Naive thymus-derived CD4-positive, alpha-beta T cell (primary cell): ENCODE data around the gene RAB28. TPM values are rescaled to one million over a fixed set of nuclear protein-coding genes. Genes with fewer than 3 reads are reported as not detected.

Experiments
- ATAC-seq: fragments of 150-1000 bp; cut with Tn5 transposase; 2 replicates; pipeline ENCODE4 v1.10.0; 2021; ENCODE audit warnings: mild to moderate bottlenecking, moderate library complexity
- CTCF ChIA-PET: fragments of 350-600 bp; sonication (Branson Sonifier 250); formaldehyde crosslinking; loops from one replicate; lab custom pipeline; 2021; ENCODE audit warnings: antibody characterized with exemption; lab: Charles Lee
- POLR2A ChIA-PET: fragments of 350-600 bp; sonication (Branson Sonifier 250); formaldehyde crosslinking; loops from one replicate; lab custom pipeline; 2021; ENCODE audit warnings: antibody characterized with exemption, inconsistent platforms; lab: Charles Lee
- DNase-seq, 9 donors: peaks; one replicate each; pipeline versions ENCODE4 v3.0.0 to v3.0.0-alpha.2; 2020 to 2022; ENCODE audit warnings: mixed read lengths in 1 of 9
- H3K27ac ChIP-seq: one replicate; pipeline ENCODE4 v1.7.0; 2013; ENCODE audit warnings: mild to moderate bottlenecking, low read depth, low read length, moderate library complexity
- H3K27me3 ChIP-seq, 2 donors: one replicate each; pipeline ENCODE4 v1.7.0; 2013; ENCODE audit warnings: low read length in 2 of 2, mild to moderate bottlenecking in 2 of 2, moderate library complexity in 2 of 2; ENCODE audit not compliant: control insufficient read depth in 2 of 2, insufficient read depth in 2 of 2
- H3K36me3 ChIP-seq, 3 experiments: 1 replicate in 2 of 3; 2 replicates in 1 of 3; pipeline ENCODE4 v1.7.0; 2013; ENCODE audit warnings: low read length in 3 of 3, mild to moderate bottlenecking in 3 of 3, moderate library complexity in 1 of 3; ENCODE audit not compliant: insufficient read depth in 3 of 3, control insufficient read depth in 2 of 3
- H3K4me1 ChIP-seq, 2 donors: one replicate each; pipeline ENCODE4 v1.7.0; 2013; ENCODE audit warnings: low read length in 2 of 2, mild to moderate bottlenecking in 2 of 2, moderate library complexity in 1 of 2; ENCODE audit not compliant: control insufficient read depth in 2 of 2, insufficient read depth in 2 of 2
- H3K4me3 ChIP-seq: 2 replicates; pipeline ENCODE4 v1.7.0; 2013; ENCODE audit warnings: mild to moderate bottlenecking, low read length
- H3K9me3 ChIP-seq, 3 experiments: 1 replicate in 2 of 3; 2 replicates in 1 of 3; pipeline ENCODE4 v1.7.0; 2013; ENCODE audit warnings: low read length in 3 of 3; ENCODE audit not compliant: control insufficient read depth in 2 of 3
- H3K27ac Mint-ChIP-seq, 9 donors: one replicate each; pipeline ENCODE4 v1.8.0; 2020 to 2022; ENCODE audit warnings: mixed read lengths in 9 of 9, mild to moderate bottlenecking in 8 of 9, moderate library complexity in 5 of 9, inconsistent platforms in 2 of 9
- H3K27me3 Mint-ChIP-seq, 5 donors: one replicate each; pipeline ENCODE4 v1.8.0; 2021 to 2022; ENCODE audit warnings: mixed read lengths in 5 of 5, mild to moderate bottlenecking in 1 of 5
- H3K36me3 Mint-ChIP-seq, 5 donors: one replicate each; pipeline ENCODE4 v1.8.0; 2020 to 2022; ENCODE audit warnings: mixed read lengths in 5 of 5, mild to moderate bottlenecking in 3 of 5, inconsistent platforms in 1 of 5
- H3K4me1 Mint-ChIP-seq, 7 donors: one replicate each; pipeline ENCODE4 v1.8.0; 2020 to 2022; ENCODE audit warnings: mixed read lengths in 7 of 7, mild to moderate bottlenecking in 3 of 7, inconsistent platforms in 1 of 7
- H3K4me3 Mint-ChIP-seq, 10 donors: one replicate each; pipeline ENCODE4 v1.8.0; 2020 to 2022; ENCODE audit warnings: mild to moderate bottlenecking in 10 of 10, mixed read lengths in 10 of 10, moderate library complexity in 6 of 10, inconsistent platforms in 2 of 10
- H3K9me3 Mint-ChIP-seq, 11 donors: one replicate each; pipeline ENCODE4 v1.8.0; 2020 to 2022; ENCODE audit warnings: mixed read lengths in 11 of 11, mild to moderate bottlenecking in 4 of 11, inconsistent platforms in 1 of 11, moderate library complexity in 1 of 11
- intact Hi-C, 2 donors: fragments of 100-400 bp; cut with micrococcal nuclease; formaldehyde crosslinking; loops; one replicate each; pipeline ENCODE4 v1.15.1; 2023
- polyA plus RNA-seq, 2 donors: library from polyadenylated mRNA; unstranded; fragments of 300-500 nt; fragmentation: Illumina TruSeq; gene quantifications; one replicate each; pipeline ENCODE4 v1.2.3, GENCODE V29; 2021
- total RNA-seq, 6 experiments: library from RNA in 5 of 6; stranded (reverse) in 5 of 6; gene quantifications; 1 replicate in 5 of 6; 2 replicates in 1 of 6; pipeline ENCODE4 v1.2.3 and lab custom pipeline; 2021 to 2026

The RAB28 gene
- total and polyA plus RNA-seq, 7 experiments from 2014 or later, result 8.0 to 16.1 (median 14.0) TPM

GRCh38 chr4:13445841-13446790, 38.0 kb downstream of the RAB28 start:
- no peak overlapping the region for H3K27ac Mint-ChIP-seq

GRCh38 chr4:13441506-13441905, 42.6 kb downstream of the RAB28 start:
- H3K36me3 ChIP-seq, result peaks cover 0 to 4% (median 0%) of the 10 kb centered on the region in 3 experiments
- peaks cover 2 to 19% (median 10%) of the 10 kb centered on the region in 7 donors for H3K4me1 Mint-ChIP-seq
- no peak overlapping the region for H3K4me3 Mint-ChIP-seq
- H3K4me1 ChIP-seq, result no peaks in the 10 kb centered on the region
- ChIA-PET POLR2A (no interaction called here), CTCF (no interaction called here)
- no peak for ATAC-seq
- H3K27me3 Mint-ChIP-seq, result no peaks in the 10 kb centered on the region
- peaks cover 1 to 63% (median 46%) of the 10 kb centered on the region in 5 donors for H3K36me3 Mint-ChIP-seq
- DNase-seq, result no peak
- H3K27ac Mint-ChIP-seq, result no peak overlapping the region
- no peak overlapping the region for H3K4me3 ChIP-seq
- intact Hi-C loops, result no loop called here
- peaks cover 0 to 30% (median 12%) of the 10 kb centered on the region in 11 donors for H3K9me3 Mint-ChIP-seq
- H3K27me3 ChIP-seq, result no peaks in the 10 kb centered on the region
- H3K9me3 ChIP-seq, result no peaks in the 10 kb centered on the region
- no peak overlapping the region for H3K27ac ChIP-seq

More at GRCh38 chr4:13445841-13446790, 38.0 kb downstream of the RAB28 start:
- H3K9me3 Mint-ChIP-seq, result peaks cover 0 to 20% (median 3%) of the 10 kb centered on the region in 11 donors
- Histone ChIP-seq H3K27ac (no peak overlapping the region), H3K9me3 (no peaks in the 10 kb centered on the region), H3K27me3 (no peaks in the 10 kb centered on the region), H3K4me1 (no peaks in the 10 kb centered on the region), H3K4me3 (no peak overlapping the region), H3K36me3 (peaks cover 0 to 4% (median 0%) of the 10 kb centered on the region in 3 experiments)
- POLR2A ChIA-PET, result no interaction called here
- peaks cover 6 to 38% (median 29%) of the 10 kb centered on the region in 5 donors for H3K36me3 Mint-ChIP-seq
- peaks cover 0 to 5% (median 0%) of the 10 kb centered on the region in 7 donors for H3K4me1 Mint-ChIP-seq
- ATAC-seq (no peak), DNase-seq (no peak)
- H3K4me3 Mint-ChIP-seq, result no peak overlapping the region
- CTCF ChIA-PET, result interaction anchor here (0.6 kb wide), 1 partner anchor 11 kb away, joined by 3 read pairs; no protein-coding TSS in a partner anchor
- H3K27me3 Mint-ChIP-seq, result no peaks in the 10 kb centered on the region
- intact Hi-C loops, result no loop called here

GRCh38 chr4:13436962-13437361, 47.2 kb downstream of the RAB28 start:
- H3K9me3 ChIP-seq, result no peaks in the 10 kb centered on the region
- peaks cover 0 to 4% (median 0%) of the 10 kb centered on the region in 3 experiments for H3K36me3 ChIP-seq
- Mint-ChIP-seq H3K4me1 (peaks cover 25 to 51% (median 28%) of the 10 kb centered on the region in 7 donors), H3K36me3 (peaks cover 6 to 69% (median 55%) of the 10 kb centered on the region in 5 donors), H3K27me3 (no peaks in the 10 kb centered on the region), H3K4me3 (peak overlapping the region in 1 of 10 donors; percentile 20), H3K9me3 (peaks cover 0 to 46% (median 13%) of the 10 kb centered on the region in 11 donors), H3K27ac (no peak overlapping the region)
- ATAC-seq (no peak), DNase-seq (no peak)
- ChIA-PET CTCF (no interaction called here), POLR2A (no interaction called here)
- H3K27ac ChIP-seq, result no peak overlapping the region
- no peaks in the 10 kb centered on the region for H3K27me3 ChIP-seq
- H3K4me3 ChIP-seq, result no peak overlapping the region
- H3K4me1 ChIP-seq, result no peaks in the 10 kb centered on the region
- intact Hi-C loops, result loop anchor here in 1 of 2 donors (1.0 kb wide), 1 partner anchor 16 kb away; no protein-coding TSS in a partner anchor

- ATAC-seq (no peak), DNase-seq (no peak)
- H3K4me1 Mint-ChIP-seq, result peaks cover 22 to 77% (median 50%) of the 10 kb centered on the region in 7 donors
- peaks cover 17 to 71% (median 60%) of the 10 kb centered on the region in 5 donors for H3K36me3 Mint-ChIP-seq
- H3K27ac Mint-ChIP-seq, result peak overlapping the region in 1 of 9 donors; percentile 53
- H3K4me3 Mint-ChIP-seq, result no peak overlapping the region
- H3K4me3 ChIP-seq, result no peak overlapping the region
- intact Hi-C loops, result no loop called here
- POLR2A ChIA-PET, result no interaction called here
- H3K4me1 ChIP-seq, result no peaks in the 10 kb centered on the region
- H3K9me3 ChIP-seq, result no peaks in the 10 kb centered on the region
- H3K9me3 Mint-ChIP-seq, result peaks cover 0 to 25% (median 12%) of the 10 kb centered on the region in 11 donors
- CTCF ChIA-PET, result no interaction called here
- no peaks in the 10 kb centered on the region for H3K27me3 Mint-ChIP-seq
- no peak overlapping the region for H3K27ac ChIP-seq
- no peaks in the 10 kb centered on the region for H3K36me3 ChIP-seq
- no peaks in the 10 kb centered on the region for H3K27me3 ChIP-seq
Observed at GRCh38 chr4:13432453-13432852, 51.7 kb downstream of the RAB28 start.

- H3K9me3 Mint-ChIP-seq, result peaks cover 0 to 11% (median 5%) of the 10 kb centered on the region in 11 donors
- H3K36me3 ChIP-seq, result no peaks in the 10 kb centered on the region
- no peak overlapping the region for H3K4me3 ChIP-seq
- no peak overlapping the region for H3K4me3 Mint-ChIP-seq
- CTCF ChIA-PET, result no interaction called here
- H3K4me1 ChIP-seq, result no peaks in the 10 kb centered on the region
- ATAC-seq (no peak), DNase-seq (no peak)
- intact Hi-C loops, result no loop called here
- peaks cover 9 to 67% (median 47%) of the 10 kb centered on the region in 7 donors for H3K4me1 Mint-ChIP-seq
- H3K9me3 ChIP-seq, result no peaks in the 10 kb centered on the region
- H3K36me3 Mint-ChIP-seq, result peaks cover 18 to 66% (median 54%) of the 10 kb centered on the region in 5 donors
- POLR2A ChIA-PET, result no interaction called here
- H3K27me3 ChIP-seq, result no peaks in the 10 kb centered on the region
- H3K27ac ChIP-seq, result no peak overlapping the region
- no peaks in the 10 kb centered on the region for H3K27me3 Mint-ChIP-seq
- H3K27ac Mint-ChIP-seq, result no peak overlapping the region
Observed at GRCh38 chr4:13430834-13431568, 53.1 kb downstream of the RAB28 start.

- Histone ChIP-seq H3K4me3 (no peak overlapping the region), H3K27ac (no peak overlapping the region), H3K36me3 (peaks cover 0 to 4% (median 0%) of the 10 kb centered on the region in 3 experiments), H3K27me3 (no peaks in the 10 kb centered on the region), H3K4me1 (no peaks in the 10 kb centered on the region), H3K9me3 (no peaks in the 10 kb centered on the region)
- ATAC-seq (no peak), DNase-seq (no peak)
- ChIA-PET CTCF (interaction anchor here (0.8 kb wide), 1 partner anchor 455 kb away, joined by 3 read pairs; no protein-coding TSS in a partner anchor), POLR2A (no interaction called here)
- intact Hi-C loops, result no loop called here
- Mint-ChIP-seq H3K27ac (no peak overlapping the region), H3K9me3 (peaks cover 2 to 20% (median 5%) of the 10 kb centered on the region in 11 donors), H3K36me3 (peaks cover 16 to 82% (median 57%) of the 10 kb centered on the region in 5 donors), H3K4me1 (peaks cover 0 to 40% (median 23%) of the 10 kb centered on the region in 7 donors), H3K4me3 (no peak overlapping the region), H3K27me3 (no peaks in the 10 kb centered on the region)
Observed at GRCh38 chr4:13427599-13428325, 56.4 kb downstream of the RAB28 start.
